K562 (cell line): Measurements from ENCODE around the gene SERPINE2. TPM values are rescaled to one million over a fixed set of nuclear protein-coding genes. Genes with fewer than 3 reads are reported as not detected.

ENCODE experiments used
- ATAC-seq: fragments of 200-7000 bp; cut with Tn5 transposase; 3 replicates; pipeline ENCODE4 v1.9.1; 2020; ENCODE audit warnings: moderate library complexity
- BruUV-seq: library from RNA; stranded (reverse); fragments of 400-500 nt; replicated peaks from 2 replicates; lab custom pipeline; 2021; lab: Mats Ljungman, UMichigan
- CTCF ChIA-PET: fragments of 300-600 bp; formaldehyde crosslinking; extraction: SDS; loops from one replicate; lab custom pipeline; 2021; ENCODE audit warnings: low intra/inter-chr PET ratio; lab: Yijun Ruan, JAX
- POLR2A ChIA-PET: fragments of 300-600, 350-650 bp; sonication (Branson Sonifier 250); formaldehyde crosslinking; extraction: SDS; loops from one replicate; lab custom pipeline; 2021; ENCODE audit warnings: antibody characterized with exemption, inconsistent platforms; lab: Yijun Ruan, JAX
- DNase-seq, 4 experiments: peaks; one replicate each; pipeline versions ENCODE4 v3.0.0 to v3.0.0-alpha.2; 2011 to 2018; ENCODE audit warnings: low spot score in 3 of 4, mixed read lengths in 3 of 4; ENCODE audit errors: extremely low read depth in 1 of 4
- FAIRE-seq: peaks from 2 replicates; lab custom pipeline; 2011; peaks lifted over from hg19 to GRCh38; lab: Jason Lieb, UNC
- H2AFZ ChIP-seq: 2 replicates; pipeline ENCODE4 v1.6.0; 2011; ENCODE audit warnings: low read depth, low read length, control low read depth, inconsistent platforms
- H3K27ac ChIP-seq: fragments of 200-600 bp; 3 replicates; pipeline ENCODE4 v1.8.0; 2011; ENCODE audit warnings: low read depth, mild to moderate bottlenecking, control low read depth, inconsistent platforms, low read length, moderate library complexity, mixed read lengths; ENCODE audit errors: extremely low read depth
- H3K27me3 ChIP-seq, 2 experiments: fragments of 300-600 bp in 1 of 2; 2 replicates in 1 of 2; 3 replicates in 1 of 2; pipeline versions ENCODE4 v1.6.0 to v1.8.0; 2011; ENCODE audit warnings: inconsistent platforms in 2 of 2, low read length in 2 of 2, mild to moderate bottlenecking in 1 of 2, mixed read lengths in 1 of 2, moderate library complexity in 1 of 2; ENCODE audit not compliant: control insufficient read depth in 2 of 2, insufficient read depth in 2 of 2
- H3K36me3 ChIP-seq: fragments of 300-600 bp; 3 replicates; pipeline ENCODE4 v1.8.0; 2011; ENCODE audit warnings: mild to moderate bottlenecking, low read length, inconsistent platforms; ENCODE audit not compliant: control insufficient read depth, insufficient read depth
- H3K4me1 ChIP-seq, 2 experiments: fragments of 200-600 bp in 1 of 2; replicated peaks in 1 of 2; 2 replicates in 1 of 2; 3 replicates in 1 of 2; pipeline versions ENCODE4 v1.5.1 to v1.8.0; 2011; ENCODE audit warnings: inconsistent platforms in 2 of 2, low read length in 2 of 2, mild to moderate bottlenecking in 1 of 2, mixed read lengths in 1 of 2, moderate library complexity in 1 of 2; ENCODE audit not compliant: control insufficient read depth in 2 of 2, insufficient read depth in 2 of 2
- H3K4me2 ChIP-seq: 2 replicates; pipeline ENCODE4 v1.6.1; 2011; ENCODE audit warnings: low read length, control low read depth, inconsistent platforms, mixed read lengths; ENCODE audit not compliant: insufficient read depth
- H3K4me3 ChIP-seq: fragments of 200-600 bp; sonication (generic), shearing (Covaris generic); 2 replicates; pipeline ENCODE4 v1.5.1; 2016; ENCODE audit warnings: control low read depth, inconsistent platforms
- H3K79me2 ChIP-seq: fragments of 200-600 bp; 3 replicates; pipeline ENCODE4 v1.8.0; 2011; ENCODE audit warnings: low read length, inconsistent platforms; ENCODE audit not compliant: control insufficient read depth, insufficient read depth
- H3K9ac ChIP-seq, 2 experiments: 2 replicates each; pipeline versions ENCODE4 v1.6.0 to v1.6.1; 2011; ENCODE audit warnings: low read depth in 2 of 2, low read length in 2 of 2, control low read depth in 1 of 2, inconsistent platforms in 1 of 2, mild to moderate bottlenecking in 1 of 2, mixed read lengths in 1 of 2; ENCODE audit not compliant: insufficient read depth in 1 of 2
- H3K9me1 ChIP-seq: one replicate; pipeline ENCODE4 v1.6.0; 2011; ENCODE audit warnings: inconsistent platforms, mild to moderate bottlenecking, low read length, moderate library complexity; ENCODE audit not compliant: control insufficient read depth, insufficient read depth
- H3K9me3 ChIP-seq: replicated peaks from 2 replicates; pipeline ENCODE4 v1.5.1; 2011; ENCODE audit warnings: low read depth, low read length, inconsistent platforms; ENCODE audit not compliant: control insufficient read depth, insufficient read depth
- H4K20me1 ChIP-seq: replicated peaks from 2 replicates; pipeline ENCODE4 v1.6.1; 2011; ENCODE audit warnings: low read length, inconsistent platforms, mixed read lengths; ENCODE audit not compliant: control insufficient read depth, insufficient read depth
- EZH2 ChIP-seq: IDR thresholded peaks from 2 replicates; pipeline ENCODE4 v1.6.1; 2012; ENCODE audit warnings: low read depth, mild to moderate bottlenecking, inconsistent platforms, low read length, borderline replicate concordance
- FOXA1 ChIP-seq: fragments of 450-650 bp; IDR thresholded peaks from 2 replicates; pipeline ENCODE4 v1.6.1; 2016; ENCODE audit warnings: mild to moderate bottlenecking, borderline replicate concordance
- GTF2F1 ChIP-seq: IDR thresholded peaks from 2 replicates; pipeline ENCODE4 v1.6.1; 2011; ENCODE audit warnings: low read depth, low read length, improper control_type of control experiment
- NCOA1 ChIP-seq: fragments of 450-650 bp; IDR thresholded peaks from 2 replicates; pipeline ENCODE4 v1.6.1; 2016; ENCODE audit warnings: low read depth
- ZEB2 ChIP-seq: fragments of 450-650 bp; IDR thresholded peaks from 2 replicates; pipeline ENCODE4 v1.6.1; 2016
- ZNF134 ChIP-seq: fragments of 250-450 bp; sonication (Bioruptor Pico); conservative IDR thresholded peaks from 2 replicates; pipeline ENCODE4 v1.4.0; 2020
- WGBS: fragments of 100-300 bp; shearing (Covaris generic); methylation state at CpG from one replicate; pipeline ENCODE4 v1.1.6; 2016; ENCODE audit warnings: low coverage, mixed read lengths; ENCODE audit not compliant: insufficient coverage; ENCODE audit errors: missing lambda C conversion rate; 5-methylcytosine and 5-hydroxymethylcytosine counted together
- in situ Hi-C: fragments of 300-500 bp; cut with MboI; formaldehyde crosslinking; loops from 4 replicates; pipeline ENCODE4 v1.15.0; 2018; ENCODE audit warnings: inconsistent platforms, mixed read lengths
- intact Hi-C: fragments of 100-400 bp; cut with micrococcal nuclease; formaldehyde crosslinking; loops from 2 replicates; pipeline ENCODE4 v1.14.2; 2022
- polyA plus RNA-seq, 8 experiments: library from polyadenylated mRNA; depleted of rRNA in 4 of 8; stranded (reverse) in 5 of 8; unstranded in 3 of 8; fragments of >200 nt; fragmentation: Nextera tagmentation in 2 of 8; fragmentation: Illumina TruSeq in 1 of 8; extraction: Ambion mirVana in 2 of 8; extraction: Trizol in 1 of 8; gene quantifications; 2 replicates each; pipeline versions ENCODE4 v1.2.1 to v1.2.3, GENCODE V29; 2011 to 2014; ENCODE audit warnings: inconsistent platforms in 1 of 8, missing spikeins in 1 of 8
- total RNA-seq, 7 experiments: library from RNA; depleted of rRNA in 6 of 7; stranded (reverse); fragments of >200 nt in 6 of 7; fragmentation: Illumina TruSeq in 2 of 7; extraction: Trizol in 2 of 7; gene quantifications; 2 replicates each; pipeline versions ENCODE4 v1.2.1 to v1.2.3, GENCODE V29; 2011 to 2021; ENCODE audit warnings: low replicate concordance in 1 of 7
- TF ChIP-seq, protein P1 (sequence below): fragments of 450-650 bp; IDR thresholded peaks from 2 replicates; pipeline ENCODE4 v1.6.1; 2017; ENCODE audit warnings: antibody characterized with exemption, mild to moderate bottlenecking

Gene SERPINE2
- total and polyA plus RNA-seq, 9 of the 15 experiments (the other 6 are each of a cell fraction or from before 2014, with no cell fraction given): 0.03 to 0.16 (median 0.13) TPM; not detected in 6

DNA sequence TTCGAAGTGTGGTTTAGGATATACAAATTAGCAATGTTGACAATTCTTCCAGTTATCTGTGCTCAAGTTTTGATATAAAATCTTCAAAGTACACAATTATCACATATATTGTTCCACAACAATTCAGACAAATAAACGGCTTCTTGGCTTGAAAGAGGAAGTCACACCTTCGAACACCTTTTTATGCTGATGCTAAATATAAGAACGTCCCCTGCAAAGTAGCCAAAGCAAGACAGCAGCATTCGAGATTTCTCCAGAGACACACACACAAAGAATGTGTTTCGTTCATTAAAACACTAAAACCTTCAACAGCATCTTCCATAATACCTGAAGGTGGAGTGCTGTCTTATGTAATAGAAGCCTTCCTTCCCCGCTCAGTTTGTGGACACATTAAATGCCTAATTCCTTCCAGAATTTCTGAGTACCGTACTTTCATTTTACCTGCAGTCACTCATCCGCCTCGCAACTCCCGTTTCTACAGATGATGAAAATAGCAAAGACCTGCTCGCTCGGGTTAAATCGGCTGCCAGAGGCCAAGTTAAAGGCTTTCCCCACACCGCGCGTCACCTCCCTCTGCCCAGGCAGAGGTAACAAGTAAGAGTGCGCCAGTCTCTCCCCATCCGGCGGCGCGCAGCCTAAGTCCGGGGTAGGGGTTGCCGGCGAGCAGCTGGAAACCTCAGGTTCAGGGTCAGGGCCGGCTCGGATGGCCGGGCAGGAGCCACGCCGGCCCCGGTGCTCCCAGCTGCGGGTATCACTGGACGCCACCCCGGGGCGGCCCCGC lies 847 bp downstream of the SERPINE2 start:
- TF ChIP-seq NCOA1 (no peak), FOXA1 (no peak), ZNF134 (CRISPR knock-in tag) (no peak), EZH2 (no peak), GTF2F1 (no peak), ZEB2 (no peak)
- TF ChIP-seq, protein P1, sequence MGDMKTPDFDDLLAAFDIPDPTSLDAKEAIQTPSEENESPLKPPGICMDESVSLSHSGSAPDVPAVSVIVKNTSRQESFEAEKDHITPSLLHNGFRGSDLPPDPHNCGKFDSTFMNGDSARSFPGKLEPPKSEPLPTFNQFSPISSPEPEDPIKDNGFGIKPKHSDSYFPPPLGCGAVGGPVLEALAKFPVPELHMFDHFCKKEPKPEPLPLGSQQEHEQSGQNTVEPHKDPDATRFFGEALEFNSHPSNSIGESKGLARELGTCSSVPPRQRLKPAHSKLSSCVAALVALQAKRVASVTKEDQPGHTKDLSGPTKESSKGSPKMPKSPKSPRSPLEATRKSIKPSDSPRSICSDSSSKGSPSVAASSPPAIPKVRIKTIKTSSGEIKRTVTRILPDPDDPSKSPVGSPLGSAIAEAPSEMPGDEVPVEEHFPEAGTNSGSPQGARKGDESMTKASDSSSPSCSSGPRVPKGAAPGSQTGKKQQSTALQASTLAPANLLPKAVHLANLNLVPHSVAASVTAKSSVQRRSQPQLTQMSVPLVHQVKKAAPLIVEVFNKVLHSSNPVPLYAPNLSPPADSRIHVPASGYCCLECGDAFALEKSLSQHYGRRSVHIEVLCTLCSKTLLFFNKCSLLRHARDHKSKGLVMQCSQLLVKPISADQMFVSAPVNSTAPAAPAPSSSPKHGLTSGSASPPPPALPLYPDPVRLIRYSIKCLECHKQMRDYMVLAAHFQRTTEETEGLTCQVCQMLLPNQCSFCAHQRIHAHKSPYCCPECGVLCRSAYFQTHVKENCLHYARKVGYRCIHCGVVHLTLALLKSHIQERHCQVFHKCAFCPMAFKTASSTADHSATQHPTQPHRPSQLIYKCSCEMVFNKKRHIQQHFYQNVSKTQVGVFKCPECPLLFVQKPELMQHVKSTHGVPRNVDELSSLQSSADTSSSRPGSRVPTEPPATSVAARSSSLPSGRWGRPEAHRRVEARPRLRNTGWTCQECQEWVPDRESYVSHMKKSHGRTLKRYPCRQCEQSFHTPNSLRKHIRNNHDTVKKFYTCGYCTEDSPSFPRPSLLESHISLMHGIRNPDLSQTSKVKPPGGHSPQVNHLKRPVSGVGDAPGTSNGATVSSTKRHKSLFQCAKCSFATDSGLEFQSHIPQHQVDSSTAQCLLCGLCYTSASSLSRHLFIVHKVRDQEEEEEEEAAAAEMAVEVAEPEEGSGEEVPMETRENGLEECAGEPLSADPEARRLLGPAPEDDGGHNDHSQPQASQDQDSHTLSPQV: no peak
- TF ChIP-seq, all 486 proteins: peak for 0
- in situ Hi-C loops (no loop called here), intact Hi-C loops (no loop called here)
- Histone ChIP-seq H3K36me3 (no peaks in the 10 kb centered on the region), H3K9me1 (no peaks in the 10 kb centered on the region), H3K4me1 (peaks cover 0 to 8% of the 10 kb centered on the region in 2 experiments; a peak in 1 of 5 replicates), H3K27me3 (peaks cover 7 to 34% of the 10 kb centered on the region in 2 experiments; a peak in 3 of 5 replicates), H3K9ac (no peak overlapping the region), H3K9me3 (no peaks in the 10 kb centered on the region), H3K4me2 (no peak overlapping the region), H3K79me2 (no peaks in the 10 kb centered on the region), H4K20me1 (no peaks in the 10 kb centered on the region), H3K4me3 (no peak overlapping the region), H2AFZ (no peak overlapping the region), H3K27ac (no peak overlapping the region)
- POLR2A ChIA-PET: no interaction called here
- WGBS: 9% methylated on average over 22 of the region's 36 CpGs
- CTCF ChIA-PET: no interaction called here
- no peak for FAIRE-seq
- no peak for DNase-seq
- BruUV-seq: no TSS peak
- no peak; the same call in 2 of the 3 replicates for ATAC-seq
